PC-3 (cell line): ENCODE results near the gene RPS15A. TPM values are rescaled to one million over a fixed set of nuclear protein-coding genes. Genes with fewer than 3 reads are reported as not detected.

ENCODE experiments used
- ATAC-seq: fragments of 200-7000 bp; cut with Tn5 transposase; 2 replicates; pipeline ENCODE4 v1.9.1; 2020; ENCODE audit warnings: mild to moderate bottlenecking, moderate library complexity
- BruUV-seq: library from RNA; stranded (reverse); fragments of 400-500 nt; replicated peaks from 2 replicates; lab custom pipeline; 2021; lab: Mats Ljungman, UMichigan
- CTCF ChIA-PET: fragments of 300-600 bp; sonication (Branson Sonifier 250); formaldehyde crosslinking; loops from one replicate; lab custom pipeline; 2022; ENCODE audit warnings: antibody characterized with exemption; lab: Charles Lee
- POLR2A ChIA-PET: fragments of 300-600 bp; sonication (Branson Sonifier 250); formaldehyde crosslinking; loops from one replicate; lab custom pipeline; 2022; ENCODE audit warnings: antibody characterized with exemption; ENCODE audit not compliant: unreplicated experiment; lab: Charles Lee
- DNase-seq: peaks from one replicate; pipeline ENCODE4 v3.0.0-alpha.2; 2015
- H2AFZ ChIP-seq: fragments of 300-600 bp; sonication (generic); 2 replicates; pipeline ENCODE4 v1.6.0; 2016; ENCODE audit warnings: antibody characterized with exemption, low read length
- H3F3A ChIP-seq: fragments of 300-600 bp; sonication (generic); one replicate; pipeline ENCODE4 v1.6.0; 2017; ENCODE audit warnings: antibody characterized with exemption, low read length, control low read depth, mild to moderate bottlenecking; ENCODE audit not compliant: unreplicated experiment
- H3K27ac ChIP-seq: fragments of 300-600 bp; sonication (generic); 2 replicates; pipeline ENCODE4 v1.5.1; 2016; ENCODE audit warnings: mild to moderate bottlenecking, low read length
- H3K27me3 ChIP-seq: fragments of 300-600 bp; sonication (generic); 2 replicates; pipeline ENCODE4 v1.6.1; 2016; ENCODE audit warnings: low read length, mixed read lengths
- H3K36me3 ChIP-seq: fragments of 300-600 bp; sonication (generic); 2 replicates; pipeline ENCODE4 v1.6.1; 2016; ENCODE audit warnings: low read depth, mixed run types, low read length, mixed read lengths
- H3K4me1 ChIP-seq: fragments of 300-600 bp; sonication (generic); 2 replicates; pipeline ENCODE4 v1.5.1; 2016; ENCODE audit warnings: low read length; ENCODE audit not compliant: insufficient read depth
- H3K4me2 ChIP-seq: fragments of 300-600 bp; sonication (generic); 2 replicates; pipeline ENCODE4 v1.6.0; 2016; ENCODE audit warnings: low read length
- H3K4me3 ChIP-seq: fragments of 300-600 bp; sonication (generic); 2 replicates; pipeline ENCODE4 v1.5.1; 2016; ENCODE audit warnings: mild to moderate bottlenecking, low read length, mixed read lengths
- H3K79me2 ChIP-seq: fragments of 300-600 bp; sonication (generic); 2 replicates; pipeline ENCODE4 v1.6.1; 2017; ENCODE audit warnings: low read length, mixed read lengths
- H3K9ac ChIP-seq: fragments of 300-600 bp; sonication (generic); 2 replicates; pipeline ENCODE4 v1.6.0; 2016; ENCODE audit warnings: mild to moderate bottlenecking, low read length
- H3K9me2 ChIP-seq: fragments of 300-600 bp; sonication (generic); replicated peaks from 2 replicates; pipeline ENCODE4 v1.6.1; 2016; ENCODE audit warnings: mixed run types, low read length, mixed read lengths
- H3K9me3 ChIP-seq: fragments of 300-600 bp; sonication (generic); 2 replicates; pipeline ENCODE4 v1.6.1; 2016; ENCODE audit warnings: low read length, mixed read lengths
- H4K20me1 ChIP-seq: fragments of 300-600 bp; sonication (generic); 2 replicates; pipeline ENCODE4 v1.6.1; 2016; ENCODE audit warnings: low read length, mixed read lengths
- EZH2 ChIP-seq: fragments of 300-600 bp; sonication (generic); IDR thresholded peaks from one replicate; pipeline ENCODE4 v1.6.1; 2017; ENCODE audit warnings: antibody characterized with exemption, mild to moderate bottlenecking, low read length; ENCODE audit not compliant: unreplicated experiment
- EZH2phosphoT487 ChIP-seq: fragments of 300-600 bp; sonication (generic); IDR thresholded peaks from 2 replicates; pipeline ENCODE4 v1.6.1; 2018; ENCODE audit warnings: mild to moderate bottlenecking, antibody characterized with exemption, low read length, borderline replicate concordance
- intact Hi-C: fragments of 100-400 bp; cut with micrococcal nuclease; formaldehyde crosslinking; loops from 2 replicates; pipeline ENCODE4 v1.9.0; 2023
- total RNA-seq: library from RNA; depleted of rRNA; stranded (reverse); fragments of >200 nt; gene quantifications from 2 replicates; pipeline ENCODE4 v1.2.3, GENCODE V29; 2014
- TF ChIP-seq, protein P1 (sequence below): fragments of 300-600 bp; sonication (generic); conservative IDR thresholded peaks from 2 replicates; pipeline ENCODE4 v1.5.1; 2017; ENCODE audit warnings: antibody characterized with exemption, low read depth, mild to moderate bottlenecking, low read length

RPS15A gene
- total RNA-seq, 1 experiment from 2014 or later: 1,198 TPM

DNA sequence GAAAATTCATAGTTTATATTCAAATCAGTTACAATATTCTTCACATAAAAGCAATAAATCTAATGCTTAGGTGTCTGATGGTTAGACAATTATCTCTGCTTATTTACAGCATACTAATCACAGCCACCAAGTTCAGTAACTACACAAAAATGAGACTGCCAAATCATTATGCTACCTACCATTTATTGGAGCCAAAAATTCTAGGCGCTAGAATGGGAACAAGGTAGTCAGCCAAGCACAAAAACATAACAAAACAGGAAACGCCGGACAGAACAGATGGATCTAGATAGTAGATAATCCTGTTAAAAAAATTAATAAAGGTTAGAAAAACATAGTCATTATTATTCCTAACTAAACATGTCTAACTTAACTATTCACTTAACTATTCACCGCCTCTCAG is 7.6 kb upstream of the RPS15A start:
- Histone ChIP-seq H3K4me2 (peak overlapping the region; percentile 99), H3K9ac (no peak overlapping the region), H3K36me3 (peaks cover 52% of the 10 kb centered on the region), H4K20me1 (peaks cover 47% of the 10 kb centered on the region), H2AFZ (no peak overlapping the region), H3K27me3 (no peaks in the 10 kb centered on the region), H3K79me2 (peaks cover 62% of the 10 kb centered on the region), H3K4me3 (no peak overlapping the region), H3K9me3 (no peaks in the 10 kb centered on the region), H3K27ac (no peak overlapping the region), H3K4me1 (peaks cover 19% of the 10 kb centered on the region; the same call in 1 of the 2 replicates), H3F3A (no peaks in the 10 kb centered on the region), H3K9me2 (no peaks in the 10 kb centered on the region)
- ChIA-PET CTCF (no interaction called here), POLR2A (no interaction called here)
- DNase-seq (no peak), ATAC-seq (no peak)
- BruUV-seq: no TSS peak
- intact Hi-C loops: no loop called here
- TF ChIP-seq, protein P1, sequence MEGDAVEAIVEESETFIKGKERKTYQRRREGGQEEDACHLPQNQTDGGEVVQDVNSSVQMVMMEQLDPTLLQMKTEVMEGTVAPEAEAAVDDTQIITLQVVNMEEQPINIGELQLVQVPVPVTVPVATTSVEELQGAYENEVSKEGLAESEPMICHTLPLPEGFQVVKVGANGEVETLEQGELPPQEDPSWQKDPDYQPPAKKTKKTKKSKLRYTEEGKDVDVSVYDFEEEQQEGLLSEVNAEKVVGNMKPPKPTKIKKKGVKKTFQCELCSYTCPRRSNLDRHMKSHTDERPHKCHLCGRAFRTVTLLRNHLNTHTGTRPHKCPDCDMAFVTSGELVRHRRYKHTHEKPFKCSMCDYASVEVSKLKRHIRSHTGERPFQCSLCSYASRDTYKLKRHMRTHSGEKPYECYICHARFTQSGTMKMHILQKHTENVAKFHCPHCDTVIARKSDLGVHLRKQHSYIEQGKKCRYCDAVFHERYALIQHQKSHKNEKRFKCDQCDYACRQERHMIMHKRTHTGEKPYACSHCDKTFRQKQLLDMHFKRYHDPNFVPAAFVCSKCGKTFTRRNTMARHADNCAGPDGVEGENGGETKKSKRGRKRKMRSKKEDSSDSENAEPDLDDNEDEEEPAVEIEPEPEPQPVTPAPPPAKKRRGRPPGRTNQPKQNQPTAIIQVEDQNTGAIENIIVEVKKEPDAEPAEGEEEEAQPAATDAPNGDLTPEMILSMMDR: no peak
- TF ChIP-seq EZH2phosphoT487: no peak
- TF ChIP-seq EZH2: no peak

DNA sequence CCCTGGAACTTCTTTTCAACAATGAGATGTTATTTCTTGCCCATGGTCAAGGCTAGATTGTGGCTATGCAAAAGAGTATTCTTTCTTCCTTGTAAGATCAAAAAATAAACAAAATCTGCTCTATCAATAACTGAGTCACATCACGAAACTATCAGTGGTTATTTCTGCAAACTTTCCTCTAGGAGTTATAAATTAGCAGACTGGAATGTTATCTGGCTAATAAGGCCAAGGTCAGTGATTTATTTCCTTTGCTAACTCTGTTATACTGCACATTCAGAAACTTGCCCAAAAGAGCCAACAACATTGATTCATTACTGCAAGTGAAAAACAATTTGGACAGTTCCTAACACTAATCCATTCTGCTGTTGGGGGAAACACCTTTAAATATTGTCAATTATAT is 6.2 kb upstream of the RPS15A start:
- Histone ChIP-seq H3K27me3 (no peaks in the 10 kb centered on the region), H3K9ac (no peak overlapping the region), H3K9me2 (no peaks in the 10 kb centered on the region), H3K27ac (no peak overlapping the region), H3K9me3 (no peaks in the 10 kb centered on the region), H2AFZ (no peak overlapping the region), H3K4me3 (no peak overlapping the region), H3K36me3 (peaks cover 66% of the 10 kb centered on the region), H3F3A (peaks cover 5% of the 10 kb centered on the region), H3K79me2 (peaks cover 62% of the 10 kb centered on the region), H3K4me1 (peaks cover 20% of the 10 kb centered on the region; the same call in 1 of the 2 replicates), H4K20me1 (peaks cover 47% of the 10 kb centered on the region), H3K4me2 (no peak overlapping the region)
- TF ChIP-seq, protein P1: no peak
- no peak for TF ChIP-seq EZH2phosphoT487
- TF ChIP-seq EZH2: no peak
- ATAC-seq: no peak
- ChIA-PET CTCF (no interaction called here), POLR2A (no interaction called here)
- intact Hi-C loops: no loop called here
- no peak for DNase-seq
- no TSS peak for BruUV-seq

DNA sequence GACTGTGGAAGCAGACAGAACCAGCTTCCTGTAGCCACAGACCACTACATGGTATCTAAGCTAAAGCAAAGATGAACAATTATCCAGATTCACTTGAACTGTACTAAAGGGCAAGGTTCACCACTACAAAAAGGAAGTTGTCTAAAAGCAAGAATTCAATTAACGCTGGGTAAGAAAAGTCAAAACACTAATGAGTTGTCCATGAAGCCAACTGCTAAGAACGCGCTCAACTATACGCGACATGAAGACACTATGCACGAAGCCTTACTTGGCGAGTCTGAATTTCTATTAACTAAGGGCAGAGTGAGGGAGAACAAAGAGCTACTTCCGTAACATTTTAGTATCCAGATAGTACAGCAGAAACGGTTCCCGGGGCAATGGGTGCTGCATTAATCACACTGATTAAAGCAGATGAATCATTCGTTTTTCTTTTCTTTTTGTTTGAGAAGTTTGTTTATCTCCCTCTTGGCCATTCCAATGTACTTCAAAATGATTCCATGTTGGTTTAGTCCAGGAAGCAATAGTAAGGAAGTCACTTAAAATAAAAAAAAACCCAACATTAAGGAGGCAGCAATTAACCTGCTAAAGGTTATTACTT is 2.8 kb upstream of the RPS15A start:
- peaks cover 50% of the 10 kb centered on the region for H3K79me2 ChIP-seq
- CTCF ChIA-PET: no interaction called here

More for the DNA sequence above, 2.8 kb upstream of the RPS15A start:
- Histone ChIP-seq H4K20me1 (peaks cover 32% of the 10 kb centered on the region), H3K27me3 (no peaks in the 10 kb centered on the region), H3K4me2 (no peak overlapping the region), H3K27ac (no peak overlapping the region; the same call in 1 of the 2 replicates), H3K36me3 (peaks cover 77% of the 10 kb centered on the region), H3K4me1 (peaks cover 13% of the 10 kb centered on the region), H3K9me3 (no peaks in the 10 kb centered on the region), H2AFZ (no peak overlapping the region), H3K4me3 (no peak overlapping the region), H3K9ac (no peak overlapping the region), H3F3A (peaks cover 8% of the 10 kb centered on the region), H3K9me2 (no peaks in the 10 kb centered on the region)
- DNase-seq (peak; percentile 35), ATAC-seq (peak; percentile 39)
- intact Hi-C loops: no loop called here
- TF ChIP-seq, protein P1: no peak
- no peak for TF ChIP-seq EZH2
- TF ChIP-seq EZH2phosphoT487: no peak
- BruUV-seq: no TSS peak
- POLR2A ChIA-PET: no interaction called here
